Measurements from ENCODE around the gene TYR.
"Not testable (repeated sequence)": the region's sequence is repeated elsewhere in the genome, so short reads cannot be mapped to it uniquely, and the experiment has no call there.

The TYR gene

GRCh38 chr11:89338073-89338472 lies 160.4 kb downstream of the TYR start:
- not testable (repeated sequence) for H3K4me3 ChIP-seq (ENCODE audit: low read depth in 1 of 2, low read length in 1 of 2); H3K27ac ChIP-seq; H3K36me3 ChIP-seq; H3K9me3 ChIP-seq; H3K4me1 ChIP-seq (ENCODE audit: control insufficient read depth in 1 of 2, insufficient read depth in 1 of 2, low read depth in 1 of 2, low read length in 1 of 2); H3K27me3 ChIP-seq

DNA sequence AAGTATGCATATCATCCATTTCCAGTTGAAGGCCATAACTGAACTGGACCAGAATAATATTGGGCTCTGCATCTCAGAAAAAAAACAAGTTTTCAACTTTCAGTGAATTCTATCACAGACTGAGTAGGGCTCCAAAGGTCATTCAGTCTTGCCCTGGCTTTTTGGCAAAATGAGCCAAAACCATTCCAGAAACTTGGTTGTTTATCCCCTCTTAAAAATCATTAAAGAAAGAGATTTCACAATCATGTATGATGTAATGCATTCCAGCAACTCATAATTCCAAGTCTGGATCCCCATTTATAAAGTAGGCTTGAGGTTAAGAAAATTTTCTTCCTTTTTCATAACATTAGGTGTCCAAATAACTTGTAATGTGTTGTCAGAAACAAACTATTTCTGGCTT lies 162.8 kb downstream of the TYR start:
- H3K4me3 ChIP-seq (ENCODE audit: low read depth in 1 of 2, low read length in 1 of 2); H3K4me1 ChIP-seq (ENCODE audit: control insufficient read depth in 1 of 2, insufficient read depth in 1 of 2, low read depth in 1 of 2, low read length in 1 of 2); H3K27me3 ChIP-seq; H3K36me3 ChIP-seq; H3K9me3 ChIP-seq; H3K27ac ChIP-seq: not testable (repeated sequence)

DNA sequence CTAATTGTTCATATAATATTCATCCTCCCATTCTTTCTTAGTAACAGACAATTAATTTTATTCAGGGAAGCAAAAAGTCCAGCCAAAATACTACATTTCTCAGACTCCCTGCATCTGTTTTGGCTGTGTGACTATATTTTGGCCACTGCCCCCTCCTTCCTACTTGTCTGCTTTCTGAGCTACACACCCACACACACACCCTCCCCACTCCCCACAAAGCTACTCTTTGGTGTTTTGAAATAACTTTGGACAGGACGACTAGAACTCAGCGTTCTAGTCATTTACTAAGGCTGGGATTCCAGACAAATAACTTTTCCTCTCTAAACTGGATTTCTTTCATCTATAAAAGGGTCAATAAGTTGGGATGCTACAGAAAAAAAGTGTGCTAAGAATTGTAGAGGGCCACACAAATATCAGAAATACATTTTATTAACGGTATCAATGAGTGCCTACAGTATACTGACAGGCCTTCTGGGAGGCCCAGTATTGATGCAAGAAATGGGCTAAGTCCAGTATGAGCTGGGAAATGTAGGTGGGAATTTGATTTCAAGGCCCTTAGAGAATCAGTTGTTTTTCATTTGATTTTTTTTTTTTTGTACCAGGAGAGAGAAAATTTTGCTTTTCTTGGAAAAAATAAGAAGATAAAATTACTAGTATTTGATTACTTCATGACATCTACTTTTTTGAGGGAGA lies 165.4 kb downstream of the TYR start:
- not testable (repeated sequence) for H3K27ac ChIP-seq; H3K4me3 ChIP-seq (ENCODE audit: low read depth in 1 of 2, low read length in 1 of 2); H3K4me1 ChIP-seq (ENCODE audit: control insufficient read depth in 1 of 2, insufficient read depth in 1 of 2, low read depth in 1 of 2, low read length in 1 of 2); H3K36me3 ChIP-seq; H3K9me3 ChIP-seq; H3K27me3 ChIP-seq
